Coronary artery (tissue), 2 donors: ENCODE measurements around the gene ZNF821.
"Not testable (repeated sequence)": the region's sequence is repeated elsewhere in the genome, so short reads cannot be mapped to it uniquely, and the experiment has no call there.

Experiments
- DNase-seq: peaks from one replicate; pipeline ENCODE4 v3.0.0-alpha.2; 2017; ENCODE audit warnings: low spot score
- H3K27ac ChIP-seq, 2 donors: fragments of 200-600 bp; sonication (generic); one replicate each; pipeline ENCODE4 v1.5.1; 2016 to 2019
- H3K4me3 ChIP-seq: fragments of 200-600 bp; sonication (generic); 2 replicates; pipeline ENCODE4 v1.5.1; 2016; ENCODE audit warnings: mild to moderate bottlenecking, moderate library complexity
- TF ChIP-seq, protein P1 (sequence below): fragments of 200-600 bp; sonication (generic); IDR thresholded peaks from one replicate; pipeline ENCODE4 v1.5.1; 2019; ENCODE audit warnings: antibody characterized with exemption

Gene ZNF821

DNA sequence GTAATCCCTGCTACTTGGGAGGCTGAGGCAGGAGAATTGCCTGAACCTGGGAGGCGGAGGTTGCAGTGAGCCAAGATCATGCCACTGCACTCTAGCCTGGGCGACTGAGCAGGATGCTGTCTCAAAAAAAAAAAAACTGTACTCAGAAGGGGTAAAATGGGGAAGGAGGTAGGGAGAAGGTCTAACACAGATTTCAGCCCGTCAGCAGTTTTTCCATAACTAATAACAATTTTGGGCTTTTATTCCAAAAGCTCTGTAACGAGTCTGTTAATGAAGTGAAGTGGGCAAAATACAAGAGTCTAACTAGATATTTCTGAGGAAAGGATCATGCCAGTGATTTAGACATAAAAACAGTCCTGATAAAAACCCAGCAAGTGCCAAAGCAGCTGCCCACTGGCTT is 10.8 kb downstream of the ZNF821 start:
- Histone ChIP-seq H3K27ac (no peak overlapping the region), H3K4me3 (no peak overlapping the region)
- TF ChIP-seq, protein P1, sequence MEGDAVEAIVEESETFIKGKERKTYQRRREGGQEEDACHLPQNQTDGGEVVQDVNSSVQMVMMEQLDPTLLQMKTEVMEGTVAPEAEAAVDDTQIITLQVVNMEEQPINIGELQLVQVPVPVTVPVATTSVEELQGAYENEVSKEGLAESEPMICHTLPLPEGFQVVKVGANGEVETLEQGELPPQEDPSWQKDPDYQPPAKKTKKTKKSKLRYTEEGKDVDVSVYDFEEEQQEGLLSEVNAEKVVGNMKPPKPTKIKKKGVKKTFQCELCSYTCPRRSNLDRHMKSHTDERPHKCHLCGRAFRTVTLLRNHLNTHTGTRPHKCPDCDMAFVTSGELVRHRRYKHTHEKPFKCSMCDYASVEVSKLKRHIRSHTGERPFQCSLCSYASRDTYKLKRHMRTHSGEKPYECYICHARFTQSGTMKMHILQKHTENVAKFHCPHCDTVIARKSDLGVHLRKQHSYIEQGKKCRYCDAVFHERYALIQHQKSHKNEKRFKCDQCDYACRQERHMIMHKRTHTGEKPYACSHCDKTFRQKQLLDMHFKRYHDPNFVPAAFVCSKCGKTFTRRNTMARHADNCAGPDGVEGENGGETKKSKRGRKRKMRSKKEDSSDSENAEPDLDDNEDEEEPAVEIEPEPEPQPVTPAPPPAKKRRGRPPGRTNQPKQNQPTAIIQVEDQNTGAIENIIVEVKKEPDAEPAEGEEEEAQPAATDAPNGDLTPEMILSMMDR: no peak
- no peak for DNase-seq

DNA sequence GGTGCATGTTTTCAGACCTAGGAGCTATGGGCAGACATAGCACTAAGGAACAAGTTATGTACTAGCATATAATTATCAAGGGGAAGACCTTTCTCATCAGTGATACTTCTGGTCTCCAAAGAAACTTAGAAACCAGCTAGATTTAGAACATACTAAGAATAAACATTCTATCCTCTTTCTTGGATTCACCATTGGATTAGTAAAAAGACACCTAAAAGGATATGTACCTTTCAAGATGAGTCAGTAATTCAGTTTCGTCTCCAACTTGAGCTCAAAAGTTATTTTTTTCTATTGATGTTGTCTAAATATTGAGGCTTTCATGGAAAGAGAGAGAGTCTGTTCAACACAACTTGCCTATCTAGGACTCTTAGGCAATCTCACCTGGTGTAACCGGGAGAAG is 13.2 kb downstream of the ZNF821 start:
- no peak for DNase-seq
- H3K27ac ChIP-seq: no peak overlapping the region

GRCh38 chr16:71869089-71869488 is 14.9 kb downstream of the ZNF821 start:
- TF ChIP-seq, protein P1: no peak
- H3K27ac ChIP-seq: no peak overlapping the region
- no peak overlapping the region for H3K4me3 ChIP-seq
- no peak for DNase-seq

More for the DNA sequence above, 13.2 kb downstream of the ZNF821 start:
- TF ChIP-seq, protein P1: no peak
- no peak overlapping the region for H3K4me3 ChIP-seq

- H3K4me3 ChIP-seq: no peak overlapping the region
- TF ChIP-seq, protein P1: no peak
- H3K27ac ChIP-seq: no peak overlapping the region
- no peak for DNase-seq
Measured at GRCh38 chr16:71867939-71868338, 16.0 kb downstream of the ZNF821 start.

DNA sequence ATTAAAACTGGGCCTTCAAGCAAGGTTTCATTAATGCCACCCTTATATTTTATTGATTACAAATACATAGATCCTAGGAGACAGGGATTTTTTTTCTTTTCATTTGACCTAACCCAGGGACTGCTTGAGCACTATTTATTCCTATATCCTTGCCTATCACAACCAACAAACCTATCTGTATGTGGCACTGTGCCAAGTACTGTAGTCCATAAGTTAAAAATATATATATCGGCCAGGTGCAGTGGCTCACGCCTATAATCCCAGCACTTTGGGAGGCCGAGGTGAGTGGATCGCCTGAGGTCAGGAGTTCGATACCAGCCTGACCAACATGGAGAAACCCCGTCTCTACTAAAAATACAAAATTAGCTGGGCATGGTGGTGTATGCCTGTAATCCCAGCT is 16.8 kb downstream of the ZNF821 start:
- H3K27ac ChIP-seq, H3K4me3 ChIP-seq, DNase-seq: not testable (repeated sequence)

GRCh38 chr16:71865173-71865863 is 18.7 kb downstream of the ZNF821 start:
- no peak overlapping the region for H3K27ac ChIP-seq
- TF ChIP-seq, protein P1: no peak
- H3K4me3 ChIP-seq: no peak overlapping the region
- no peak for DNase-seq

DNA sequence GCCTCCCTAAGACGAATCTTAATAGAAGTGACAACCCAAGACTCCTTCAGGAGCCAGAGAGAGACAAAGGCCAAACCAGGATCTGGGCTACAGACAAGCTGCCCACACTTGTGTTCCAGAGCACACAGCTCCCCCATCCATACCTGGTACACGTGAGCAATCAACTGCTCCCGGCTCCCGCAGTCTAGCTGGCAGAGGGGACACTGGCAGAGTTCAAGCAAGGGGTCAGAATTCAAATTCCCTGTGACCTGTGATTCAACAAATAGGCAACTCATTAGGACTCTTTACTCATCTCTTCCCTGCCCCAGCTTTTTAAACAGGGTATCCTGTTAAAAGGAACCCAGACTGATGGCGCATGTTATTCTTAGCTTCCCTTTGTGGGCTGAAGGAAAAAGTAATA is 20.0 kb downstream of the ZNF821 start:
- H3K27ac ChIP-seq: no peak overlapping the region
- no peak overlapping the region for H3K4me3 ChIP-seq
- TF ChIP-seq, protein P1: no peak
- DNase-seq: no peak
